ENCODE results near the gene ZNF66. TPM values are rescaled to one million over a fixed set of nuclear protein-coding genes. Genes with fewer than 3 reads are reported as not detected.
A peak's percentile ranks its signal among the peaks of the same experiment; 100 is the strongest.
"Not testable (repeated sequence)": the region's sequence is repeated elsewhere in the genome, so short reads cannot be mapped to it uniquely, and the experiment has no call there.

Gene ZNF66
- 10 to 100 TPM in 1 of 2 donors, 1 to 10 TPM in 1; 7.3 to 13.2 TPM for total RNA-seq
- 1 to 10 TPM; 1.2 to 1.8 TPM for polyA plus RNA-seq
- long read RNA-seq, donor 1, partial matches to known transcripts = 0 of 3 reads
- long read RNA-seq, donor 1, other reads (novel, unspliced or antisense) = 0 of 3 reads
- long read RNA-seq, donor 2, partial matches to known transcripts = 0 of 1 reads
- long read RNA-seq, donor 2, other reads (novel, unspliced or antisense) = 0 of 1 reads
- long read RNA-seq, donor 3 = 0 reads
- long read RNA-seq, donor 4 = 0 reads
- long read RNA-seq, donor 5, partial matches to known transcripts = 0 of 3 reads
- long read RNA-seq, donor 5, other reads (novel, unspliced or antisense) = 0 of 3 reads

- peak within 1 kb of the TSS; percentile 81 for H3K4me3 ChIP-seq
- peak within 1 kb of the TSS; percentile 57 to 81 for H3K9ac ChIP-seq (ENCODE audit: insufficient read depth in 1 of 2, low read length in 2 of 2)
- 2% methylated on average over 42 of the region's 42 CpGs for WGBS, 2 donors
- H3K9me3 ChIP-seq (ENCODE audit: control insufficient read depth in 4 of 4, insufficient read depth in 3 of 4, low read length in 3 of 4) = no peaks in the 10 kb centered on the region
- peaks cover 0 to 3% (median under 1%) of the 10 kb centered on the region in 4 donors for H3K36me3 ChIP-seq (ENCODE audit: control insufficient read depth in 4 of 4, insufficient read depth in 4 of 4, low read length in 4 of 4)
- ATAC-seq (ENCODE audit: insufficient read depth, low FRiP score) (peak; percentile 98), DNase-seq (peak; percentile 98 to 99 (median 99))
- TF ChIP-seq CTCF (IDR thresholded peaks at IDR 0.05; ENCODE audit: control extremely low read depth, extremely low read depth) = no peak
- peaks cover 0 to 3% (median 0%) of the 10 kb centered on the region in 5 donors for H3K4me1 ChIP-seq (ENCODE audit: control insufficient read depth in 5 of 5, insufficient read depth in 5 of 5, low read length in 5 of 5)
- H3K27ac ChIP-seq (ENCODE audit: low read depth in 1 of 2, low read length in 1 of 2) = peak within 1 kb of the TSS; percentile 43 to 80
- H3K27me3 ChIP-seq (ENCODE audit: control insufficient read depth in 3 of 3, insufficient read depth in 3 of 3, low read length in 2 of 3) = no peaks in the 10 kb centered on the region
Measured at GRCh38 chr19:20776083-20777076, at the start of gene ZNF66. Gene ZNF66 (plus strand): TSS chr19:20776304. CDS start chr19:20776448, 144 bp downstream.

- H3K27me3 ChIP-seq (ENCODE audit: control insufficient read depth in 3 of 3, insufficient read depth in 3 of 3, low read length in 2 of 3); H3K9ac ChIP-seq (ENCODE audit: insufficient read depth in 1 of 2, low read length in 2 of 2); H3K9me3 ChIP-seq (ENCODE audit: control insufficient read depth in 4 of 4, insufficient read depth in 3 of 4, low read length in 3 of 4); ATAC-seq (ENCODE audit: insufficient read depth, low FRiP score); H3K36me3 ChIP-seq (ENCODE audit: control insufficient read depth in 4 of 4, insufficient read depth in 4 of 4, low read length in 4 of 4); H3K4me1 ChIP-seq (ENCODE audit: control insufficient read depth in 5 of 5, insufficient read depth in 5 of 5, low read length in 5 of 5); H3K27ac ChIP-seq (ENCODE audit: low read depth in 1 of 2, low read length in 1 of 2); H3K4me3 ChIP-seq: not testable (repeated sequence)
- WGBS, 2 donors = 68 to 87% methylated on average over 6 of the region's 6 CpGs
- peak; percentile 53 to 74 (median 71) for DNase-seq
Measured at GRCh38 chr19:20750169-20750568, 25.9 kb upstream of the ZNF66 start.

- H3K27me3 ChIP-seq (ENCODE audit: control insufficient read depth in 3 of 3, insufficient read depth in 3 of 3, low read length in 2 of 3); H3K9ac ChIP-seq (ENCODE audit: insufficient read depth in 1 of 2, low read length in 2 of 2); ATAC-seq (ENCODE audit: insufficient read depth, low FRiP score); H3K36me3 ChIP-seq (ENCODE audit: control insufficient read depth in 4 of 4, insufficient read depth in 4 of 4, low read length in 4 of 4); H3K4me1 ChIP-seq (ENCODE audit: control insufficient read depth in 5 of 5, insufficient read depth in 5 of 5, low read length in 5 of 5); H3K27ac ChIP-seq (ENCODE audit: low read depth in 1 of 2, low read length in 1 of 2); H3K9me3 ChIP-seq (ENCODE audit: control insufficient read depth in 4 of 4, insufficient read depth in 3 of 4, low read length in 3 of 4); H3K4me3 ChIP-seq: not testable (repeated sequence)
- WGBS, 2 donors = 65 to 83% methylated on average over 9 of the region's 9 CpGs
- peak in 1 of 3 donors; percentile 39 for DNase-seq
Measured at GRCh38 chr19:20752291-20752690, 23.8 kb upstream of the ZNF66 start.

GRCh38 chr19:20769225-20769736, 6.8 kb upstream of the ZNF66 start:
- DNase-seq; H3K27me3 ChIP-seq (ENCODE audit: control insufficient read depth in 3 of 3, insufficient read depth in 3 of 3, low read length in 2 of 3); H3K9ac ChIP-seq (ENCODE audit: insufficient read depth in 1 of 2, low read length in 2 of 2); ATAC-seq (ENCODE audit: insufficient read depth, low FRiP score); H3K36me3 ChIP-seq (ENCODE audit: control insufficient read depth in 4 of 4, insufficient read depth in 4 of 4, low read length in 4 of 4); H3K4me1 ChIP-seq (ENCODE audit: control insufficient read depth in 5 of 5, insufficient read depth in 5 of 5, low read length in 5 of 5); H3K4me3 ChIP-seq; H3K27ac ChIP-seq (ENCODE audit: low read depth in 1 of 2, low read length in 1 of 2): not testable (repeated sequence)
- H3K9me3 ChIP-seq (ENCODE audit: control insufficient read depth in 4 of 4, insufficient read depth in 3 of 4, low read length in 3 of 4) = peaks cover 0 to 15% (median 0%) of the 10 kb centered on the region in 4 donors
- WGBS, 2 donors = 87 to 88% methylated on average over 8 of the region's 8 CpGs

All from lung (tissue), 16 donors.